Suprapubic skin (tissue), 4 donors: ENCODE data around the gene TBC1D21.
"Not testable (repeated sequence)": the region's sequence is repeated elsewhere in the genome, so short reads cannot be mapped to it uniquely, and the experiment has no call there.

Experiments
- CTCF ChIP-seq, 2 donors: fragments of 200-600 bp in 1 of 2; fragments of 450-650 bp in 1 of 2; sonication (generic) in 1 of 2; IDR thresholded peaks; one replicate each; pipeline ENCODE4 v1.5.1; 2016 to 2019; ENCODE audit warnings: antibody characterized with exemption in 2 of 2, mild to moderate bottlenecking in 1 of 2, moderate library complexity in 1 of 2
- EP300 ChIP-seq: sonication (generic); formaldehyde crosslinking; IDR thresholded peaks from one replicate; pipeline ENCODE4 v1.6.1; 2017; ENCODE audit warnings: antibody characterized with exemption
- POLR2AphosphoS5 ChIP-seq, 3 donors: sonication (generic); formaldehyde crosslinking; IDR thresholded peaks; one replicate each; pipeline ENCODE4 v1.6.1; 2017; ENCODE audit warnings: antibody characterized with exemption in 3 of 3

- TF ChIP-seq CTCF (IDR thresholded peaks at IDR 0.05); POLR2AphosphoS5 (IDR thresholded peaks at IDR 0.05); EP300: not testable (repeated sequence)
These were observed 65.2 kb downstream of the TBC1D21 start for GRCh38 chr15:73938516-73938915.
